ENCODE results near the gene MYCBPAP.

- TF ChIP-seq CTCF (IDR thresholded peaks at IDR 0.05; ENCODE audit: low read depth, low read length), result no peak
- TF ChIP-seq EZH2phosphoT487 (IDR thresholded peaks at IDR 0.05; ENCODE audit: low read depth), result no peak
Observed at GRCh38 chr17:50551884-50552283, 43.6 kb downstream of the MYCBPAP start.
